ENCODE measurements around the gene PRDM15.

The PRDM15 gene, protein sequence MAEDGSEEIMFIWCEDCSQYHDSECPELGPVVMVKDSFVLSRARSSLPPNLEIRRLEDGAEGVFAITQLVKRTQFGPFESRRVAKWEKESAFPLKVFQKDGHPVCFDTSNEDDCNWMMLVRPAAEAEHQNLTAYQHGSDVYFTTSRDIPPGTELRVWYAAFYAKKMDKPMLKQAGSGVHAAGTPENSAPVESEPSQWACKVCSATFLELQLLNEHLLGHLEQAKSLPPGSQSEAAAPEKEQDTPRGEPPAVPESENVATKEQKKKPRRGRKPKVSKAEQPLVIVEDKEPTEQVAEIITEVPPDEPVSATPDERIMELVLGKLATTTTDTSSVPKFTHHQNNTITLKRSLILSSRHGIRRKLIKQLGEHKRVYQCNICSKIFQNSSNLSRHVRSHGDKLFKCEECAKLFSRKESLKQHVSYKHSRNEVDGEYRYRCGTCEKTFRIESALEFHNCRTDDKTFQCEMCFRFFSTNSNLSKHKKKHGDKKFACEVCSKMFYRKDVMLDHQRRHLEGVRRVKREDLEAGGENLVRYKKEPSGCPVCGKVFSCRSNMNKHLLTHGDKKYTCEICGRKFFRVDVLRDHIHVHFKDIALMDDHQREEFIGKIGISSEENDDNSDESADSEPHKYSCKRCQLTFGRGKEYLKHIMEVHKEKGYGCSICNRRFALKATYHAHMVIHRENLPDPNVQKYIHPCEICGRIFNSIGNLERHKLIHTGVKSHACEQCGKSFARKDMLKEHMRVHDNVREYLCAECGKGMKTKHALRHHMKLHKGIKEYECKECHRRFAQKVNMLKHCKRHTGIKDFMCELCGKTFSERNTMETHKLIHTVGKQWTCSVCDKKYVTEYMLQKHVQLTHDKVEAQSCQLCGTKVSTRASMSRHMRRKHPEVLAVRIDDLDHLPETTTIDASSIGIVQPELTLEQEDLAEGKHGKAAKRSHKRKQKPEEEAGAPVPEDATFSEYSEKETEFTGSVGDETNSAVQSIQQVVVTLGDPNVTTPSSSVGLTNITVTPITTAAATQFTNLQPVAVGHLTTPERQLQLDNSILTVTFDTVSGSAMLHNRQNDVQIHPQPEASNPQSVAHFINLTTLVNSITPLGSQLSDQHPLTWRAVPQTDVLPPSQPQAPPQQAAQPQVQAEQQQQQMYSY

DNA sequence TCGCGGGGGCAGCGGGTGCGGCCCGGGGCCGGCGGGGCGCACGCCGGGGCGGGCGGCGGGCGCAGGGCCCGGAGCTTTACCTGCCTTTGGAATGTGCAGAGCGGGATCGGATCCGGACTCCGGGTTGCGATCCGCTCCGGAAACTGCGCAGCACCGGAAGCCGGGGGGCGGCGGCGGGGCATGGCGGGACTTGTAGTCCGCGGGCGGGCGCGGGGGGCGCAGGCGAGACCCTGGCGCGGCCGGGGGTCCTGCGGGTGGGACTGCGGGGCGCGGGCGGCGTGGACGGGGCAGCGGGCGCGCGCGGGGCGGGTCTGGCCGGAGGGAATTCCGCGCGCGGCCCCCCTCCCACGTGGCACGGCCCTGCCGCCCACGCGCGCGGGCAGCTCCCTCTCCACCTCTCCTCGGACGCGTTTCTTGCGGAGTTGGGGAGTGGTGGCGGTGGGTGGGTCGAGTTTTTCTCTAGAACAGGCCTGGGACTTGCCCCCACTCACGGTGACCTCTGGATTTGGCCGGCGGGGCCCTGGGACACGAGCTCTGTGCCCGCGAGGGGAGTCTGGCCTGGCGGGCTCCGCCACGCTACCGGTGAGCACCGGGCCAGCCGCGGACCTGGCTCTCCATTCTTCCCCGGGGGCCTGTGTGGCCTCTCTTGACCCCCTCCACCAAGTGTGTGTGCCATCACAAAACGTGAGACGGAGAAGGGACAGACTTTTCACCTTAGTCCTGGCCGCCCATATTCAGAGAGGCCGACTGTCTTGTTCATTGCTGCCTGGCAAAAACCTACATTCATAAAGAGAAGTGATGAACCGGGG is at the start of gene PRDM15:
TSS of gene PRDM15 (minus strand) at position 155 of the 809 bp plus-strand sequence. CDS start 18,981 bp downstream, outside the sequence.
- H3K27me3 ChIP-seq (ENCODE audit: low read depth): no peaks in the 10 kb centered on the region
- DNase-seq (ENCODE audit: low spot score in 2 of 2): peak; percentile 53 to 88
- in situ Hi-C loops (cut with MboI; ENCODE audit: low sequenced_read_pairs): no loop called here
- peaks cover 9% of the 10 kb centered on the region for H3K4me1 ChIP-seq
- peak within 1 kb of the TSS; percentile 69 for H3K4me3 ChIP-seq
- H3K36me3 ChIP-seq (replicated peaks): no peaks in the 10 kb centered on the region
- H3K9me3 ChIP-seq: no peaks in the 10 kb centered on the region

DNA sequence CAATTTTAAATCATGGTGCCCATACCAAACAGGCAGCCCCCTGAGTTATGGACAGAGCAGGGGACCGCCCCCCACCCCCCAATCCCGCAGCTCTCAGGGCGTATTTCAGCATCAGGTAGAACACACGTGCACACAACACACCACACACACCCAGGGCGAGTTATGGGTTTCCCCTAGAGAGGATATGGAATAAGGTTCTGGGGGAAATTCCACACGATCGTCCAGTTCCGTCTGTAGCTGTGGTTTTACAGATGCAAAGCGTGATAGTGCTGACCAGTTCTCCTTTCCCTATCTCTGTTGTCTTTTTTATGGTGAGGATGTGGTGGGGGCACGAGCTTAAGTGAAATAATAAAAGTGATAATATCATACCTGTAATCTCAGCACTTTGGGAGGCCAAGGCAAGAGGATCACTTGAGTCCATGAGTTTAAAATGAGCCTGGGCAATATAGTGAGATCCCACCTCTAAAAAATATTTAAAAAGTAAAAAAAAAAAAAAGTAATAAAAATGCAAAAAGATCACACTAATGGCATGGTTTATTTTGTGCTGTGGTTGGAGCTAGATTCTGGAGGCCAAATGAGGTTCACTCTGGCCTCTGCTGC is 49.6 kb upstream of the PRDM15 start:
- DNase-seq (ENCODE audit: low spot score in 2 of 2): no peak
- in situ Hi-C loops (cut with MboI; ENCODE audit: low sequenced_read_pairs): no loop called here
- H3K4me3 ChIP-seq: no peak overlapping the region
- no peaks in the 10 kb centered on the region for H3K4me1 ChIP-seq
- H3K27me3 ChIP-seq (ENCODE audit: low read depth): no peaks in the 10 kb centered on the region
- H3K36me3 ChIP-seq (replicated peaks): no peaks in the 10 kb centered on the region
- no peaks in the 10 kb centered on the region for H3K9me3 ChIP-seq

DNA sequence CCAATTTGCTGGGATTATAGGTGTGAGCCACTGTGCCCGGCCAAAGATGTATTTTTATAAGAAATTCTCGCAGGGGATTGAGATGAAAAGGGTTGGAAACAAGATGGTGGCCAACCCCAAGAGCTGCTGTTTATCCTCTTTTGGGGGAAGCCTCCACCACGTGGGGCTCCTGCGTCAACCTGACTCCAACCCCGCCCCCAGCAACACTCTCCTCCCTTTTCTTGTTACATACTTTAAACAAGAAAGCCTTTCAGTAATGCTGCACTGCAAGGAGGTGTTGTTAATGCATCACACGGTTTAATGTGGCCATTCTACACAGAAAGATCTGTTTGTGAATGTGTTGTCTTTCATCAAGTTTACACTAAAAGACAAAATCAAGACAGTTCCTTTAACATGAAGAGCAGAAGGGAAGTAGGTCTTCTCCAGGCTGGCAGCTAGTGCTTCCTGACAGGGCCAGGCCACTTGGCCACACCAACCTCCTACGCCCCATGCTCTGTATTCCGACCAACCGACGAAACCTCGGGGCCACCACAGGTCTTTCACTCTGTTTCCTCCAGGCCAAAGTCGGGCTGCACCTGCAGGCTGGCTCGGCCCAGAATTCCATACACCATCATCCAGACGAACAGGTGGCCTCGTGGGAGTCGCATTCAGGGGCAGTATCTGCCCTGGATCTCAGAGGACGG is 48.7 kb upstream of the PRDM15 start:
- in situ Hi-C loops (cut with MboI; ENCODE audit: low sequenced_read_pairs): no loop called here
- no peaks in the 10 kb centered on the region for H3K36me3 ChIP-seq (replicated peaks)
- no peak overlapping the region for H3K4me3 ChIP-seq
- H3K9me3 ChIP-seq: no peaks in the 10 kb centered on the region
- no peak for DNase-seq (ENCODE audit: low spot score in 2 of 2)
- H3K4me1 ChIP-seq: no peaks in the 10 kb centered on the region
- H3K27me3 ChIP-seq (ENCODE audit: low read depth): no peaks in the 10 kb centered on the region

DNA sequence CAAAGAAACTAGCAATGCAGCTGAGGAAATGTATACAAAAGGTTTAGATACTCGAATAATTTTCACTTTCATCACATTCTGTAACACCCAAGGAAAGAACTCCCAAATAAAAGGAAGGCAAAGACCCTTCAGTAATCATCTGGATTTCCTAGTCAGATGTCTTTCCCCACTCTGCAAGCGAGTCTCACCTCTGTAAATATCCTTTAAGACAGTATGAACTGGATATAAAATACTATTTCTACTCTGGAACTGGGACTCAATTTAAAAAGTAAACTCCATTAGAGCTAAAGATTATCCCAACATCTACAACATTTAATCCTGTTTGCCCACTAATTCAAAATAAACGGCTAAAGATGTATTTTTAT is 47.6 kb upstream of the PRDM15 start:
- in situ Hi-C loops (cut with MboI; ENCODE audit: low sequenced_read_pairs): no loop called here
- Histone ChIP-seq H3K36me3 (replicated peaks) (no peaks in the 10 kb centered on the region), H3K9me3 (no peaks in the 10 kb centered on the region), H3K4me3 (no peak overlapping the region), H3K27me3 (ENCODE audit: low read depth) (no peaks in the 10 kb centered on the region), H3K4me1 (no peaks in the 10 kb centered on the region)
- no peak for DNase-seq (ENCODE audit: low spot score in 2 of 2)

DNA sequence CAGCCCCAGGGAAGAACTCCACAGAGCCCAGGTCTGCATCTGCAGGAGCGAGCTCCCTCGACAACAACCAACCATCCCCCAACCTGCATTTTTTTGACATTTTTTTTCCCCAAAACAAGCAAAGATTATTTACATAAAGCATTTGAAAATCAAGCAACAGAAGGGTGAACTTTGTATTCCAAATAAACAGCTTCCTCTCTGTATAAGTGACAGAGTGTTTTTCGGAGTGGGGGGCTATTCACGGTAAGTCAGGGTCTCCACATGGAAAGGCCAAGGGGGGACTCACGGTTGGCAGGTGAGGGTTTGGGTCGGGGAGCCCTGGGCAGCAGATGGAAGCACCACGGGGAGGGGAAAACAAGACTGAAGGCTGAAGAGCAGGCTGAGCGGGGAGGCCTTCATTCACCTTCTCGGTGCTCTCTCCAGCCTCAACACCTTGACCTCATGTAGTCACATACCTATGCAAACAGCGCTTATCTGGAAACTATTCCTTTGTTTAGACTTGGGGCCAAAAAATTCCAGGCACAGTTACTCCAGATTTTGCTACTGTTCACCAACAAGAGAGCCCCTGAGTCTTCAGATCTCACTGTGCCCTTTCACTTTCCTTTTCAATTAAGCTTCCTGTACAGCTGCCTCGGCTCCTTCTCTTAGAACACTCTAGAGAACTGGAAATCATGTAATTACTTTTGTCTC is 47.1 kb upstream of the PRDM15 start:
- H3K36me3 ChIP-seq (replicated peaks): no peaks in the 10 kb centered on the region
- H3K9me3 ChIP-seq: no peaks in the 10 kb centered on the region
- H3K4me1 ChIP-seq: no peaks in the 10 kb centered on the region
- DNase-seq (ENCODE audit: low spot score in 2 of 2): no peak
- in situ Hi-C loops (cut with MboI; ENCODE audit: low sequenced_read_pairs): no loop called here
- H3K27me3 ChIP-seq (ENCODE audit: low read depth): no peaks in the 10 kb centered on the region
- H3K4me3 ChIP-seq: no peak overlapping the region

DNA sequence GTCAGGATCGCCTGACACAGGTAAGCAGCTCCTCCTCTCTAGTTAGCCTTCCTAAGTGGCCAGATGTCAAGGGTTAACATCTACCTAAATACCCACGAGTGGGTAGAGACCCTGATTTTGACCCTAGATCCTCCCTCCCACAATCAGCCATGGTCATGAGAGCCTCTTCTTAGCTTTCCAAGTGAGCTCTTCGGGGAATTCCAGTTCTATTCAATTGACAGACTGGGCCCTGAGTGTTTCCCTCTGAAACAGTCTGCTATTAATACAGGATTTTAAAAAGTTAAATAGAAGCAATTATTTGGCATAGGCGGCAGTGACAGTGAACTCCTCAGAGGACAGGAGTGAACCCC is 46.6 kb upstream of the PRDM15 start:
- Histone ChIP-seq H3K4me3 (no peak overlapping the region), H3K9me3 (no peaks in the 10 kb centered on the region), H3K36me3 (replicated peaks) (no peaks in the 10 kb centered on the region), H3K4me1 (no peaks in the 10 kb centered on the region), H3K27me3 (ENCODE audit: low read depth) (no peaks in the 10 kb centered on the region)
- DNase-seq (ENCODE audit: low spot score in 2 of 2): no peak
- in situ Hi-C loops (cut with MboI; ENCODE audit: low sequenced_read_pairs): no loop called here

DNA sequence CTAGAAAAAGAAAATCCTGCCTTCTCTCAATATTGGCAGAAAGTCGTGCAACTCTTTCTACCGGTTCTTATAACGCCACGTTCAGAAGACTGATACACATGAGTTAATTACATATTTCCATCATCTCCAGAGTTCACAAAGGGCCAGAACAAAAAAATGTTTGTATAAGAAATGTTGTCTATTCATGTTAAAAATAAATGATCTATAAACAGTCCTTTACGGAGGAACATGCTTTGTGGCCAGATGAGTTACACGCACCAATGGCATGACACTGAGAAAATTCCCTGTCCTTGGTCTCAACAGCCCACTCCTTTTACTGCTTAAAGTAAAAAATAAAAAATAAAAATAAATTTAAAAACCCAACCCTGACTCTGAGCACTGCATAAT is 45.2 kb upstream of the PRDM15 start:
- H3K9me3 ChIP-seq: no peaks in the 10 kb centered on the region
- no peak for DNase-seq (ENCODE audit: low spot score in 2 of 2)
- H3K4me3 ChIP-seq: no peak overlapping the region
- in situ Hi-C loops (cut with MboI; ENCODE audit: low sequenced_read_pairs): no loop called here
- no peaks in the 10 kb centered on the region for H3K36me3 ChIP-seq (replicated peaks)
- H3K27me3 ChIP-seq (ENCODE audit: low read depth): no peaks in the 10 kb centered on the region
- no peaks in the 10 kb centered on the region for H3K4me1 ChIP-seq

DNA sequence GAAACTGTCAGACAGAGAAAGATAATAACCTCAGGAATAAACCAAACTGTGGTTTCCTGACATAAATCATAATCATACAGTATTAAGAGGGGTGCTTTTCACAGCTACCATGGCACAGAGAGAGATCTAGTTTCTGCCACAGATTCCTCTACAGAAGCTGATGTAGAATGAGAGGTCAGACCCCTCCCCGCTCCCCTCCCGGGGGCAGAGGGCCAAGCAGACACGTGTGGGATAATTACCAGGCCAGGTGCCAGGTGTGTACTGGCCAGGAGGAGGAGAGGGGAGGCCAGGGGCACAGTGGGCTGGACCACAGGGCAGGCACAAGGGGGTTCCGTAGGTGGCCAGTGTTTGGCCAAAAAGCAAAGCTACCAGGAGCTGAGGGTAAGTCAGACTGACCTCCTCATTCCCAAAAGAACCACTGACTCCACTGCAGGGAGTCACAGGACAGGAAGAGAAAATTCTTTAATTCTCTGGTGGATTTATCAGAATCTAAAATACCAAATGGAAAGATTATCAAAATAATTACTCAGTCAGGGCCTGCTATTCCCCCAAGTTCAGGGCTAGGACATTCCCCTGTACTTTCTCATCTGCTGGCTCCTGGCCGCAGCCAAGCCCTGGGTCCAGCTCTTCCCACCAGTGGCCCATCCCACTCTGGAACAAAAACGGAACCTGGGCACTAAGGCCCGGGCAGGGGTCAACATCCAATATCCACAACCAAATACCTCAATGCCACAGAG is 44.7 kb upstream of the PRDM15 start:
- no peaks in the 10 kb centered on the region for H3K4me1 ChIP-seq
- H3K36me3 ChIP-seq (replicated peaks): no peaks in the 10 kb centered on the region
- H3K9me3 ChIP-seq: no peaks in the 10 kb centered on the region
- no peak for DNase-seq (ENCODE audit: low spot score in 2 of 2)
- no peak overlapping the region for H3K4me3 ChIP-seq
- no peaks in the 10 kb centered on the region for H3K27me3 ChIP-seq (ENCODE audit: low read depth)
- in situ Hi-C loops (cut with MboI; ENCODE audit: low sequenced_read_pairs): no loop called here

DNA sequence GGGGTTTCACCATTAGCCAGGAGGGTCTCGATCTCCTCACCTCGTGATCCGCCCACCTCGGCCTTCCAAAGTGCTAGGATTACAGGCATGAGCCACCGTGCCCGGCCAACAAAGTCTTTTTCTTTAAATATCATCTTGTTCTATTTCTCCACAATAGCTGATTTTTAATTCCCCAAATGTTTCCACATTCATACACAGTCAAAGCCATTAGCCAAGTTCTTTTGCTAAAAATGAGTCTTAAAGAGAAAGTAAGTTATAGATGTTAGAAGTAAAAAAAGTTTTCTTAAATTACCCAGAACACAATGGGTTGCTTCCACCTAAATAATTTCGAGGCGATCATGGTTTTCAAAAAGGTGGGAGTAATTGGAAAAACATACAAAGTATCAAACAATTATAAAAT is 44.0 kb upstream of the PRDM15 start:
- Histone ChIP-seq H3K9me3 (no peaks in the 10 kb centered on the region), H3K36me3 (replicated peaks) (no peaks in the 10 kb centered on the region), H3K4me3 (no peak overlapping the region), H3K27me3 (ENCODE audit: low read depth) (no peaks in the 10 kb centered on the region), H3K4me1 (no peaks in the 10 kb centered on the region)
- in situ Hi-C loops (cut with MboI; ENCODE audit: low sequenced_read_pairs): no loop called here
- no peak for DNase-seq (ENCODE audit: low spot score in 2 of 2)

DNA sequence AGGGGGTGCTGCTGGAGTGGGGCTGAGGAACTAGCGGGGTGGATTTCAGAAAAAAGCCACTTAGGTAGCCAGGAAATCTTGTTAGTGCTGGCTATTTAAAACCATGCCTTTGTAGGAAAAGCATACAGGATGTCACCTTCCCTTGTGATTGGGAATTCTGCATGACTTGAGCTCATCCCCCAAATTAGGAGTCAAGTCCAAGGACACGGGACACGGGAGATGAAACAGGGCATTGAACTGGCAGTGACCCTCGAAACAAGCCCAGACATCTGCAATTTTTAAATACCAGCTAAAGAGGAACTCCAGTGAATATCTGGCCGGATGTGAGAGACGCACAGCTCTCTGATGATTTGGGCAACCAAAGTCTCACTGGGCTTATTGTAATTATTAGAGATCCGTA is 41.9 kb upstream of the PRDM15 start:
- Histone ChIP-seq H3K9me3 (no peaks in the 10 kb centered on the region), H3K4me3 (no peak overlapping the region), H3K27me3 (ENCODE audit: low read depth) (no peaks in the 10 kb centered on the region), H3K36me3 (replicated peaks) (peaks cover 18% of the 10 kb centered on the region), H3K4me1 (no peaks in the 10 kb centered on the region)
- DNase-seq (ENCODE audit: low spot score in 2 of 2): no peak
- in situ Hi-C loops (cut with MboI; ENCODE audit: low sequenced_read_pairs): no loop called here

DNA sequence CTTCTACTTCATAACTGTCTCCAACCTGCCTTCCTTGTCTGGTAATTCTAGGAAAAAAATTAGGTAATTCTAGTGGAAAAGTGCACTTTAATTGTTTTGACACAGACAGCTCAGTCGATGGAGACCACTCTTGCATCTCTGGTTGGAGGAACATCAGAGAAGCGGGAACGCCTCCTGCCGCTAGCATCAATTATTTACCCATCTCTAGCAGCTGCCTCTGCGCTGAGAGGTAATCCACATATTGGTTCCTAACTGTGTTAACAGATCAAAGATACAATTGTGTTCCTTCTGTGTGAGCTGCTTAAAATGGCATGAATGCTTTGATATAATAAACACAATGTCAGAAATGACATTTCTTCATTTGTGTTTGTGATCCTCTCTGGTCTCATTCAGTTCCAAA is 41.3 kb upstream of the PRDM15 start:
- Histone ChIP-seq H3K27me3 (ENCODE audit: low read depth) (no peaks in the 10 kb centered on the region), H3K36me3 (replicated peaks) (peaks cover 22% of the 10 kb centered on the region), H3K4me1 (no peaks in the 10 kb centered on the region), H3K9me3 (no peaks in the 10 kb centered on the region), H3K4me3 (no peak overlapping the region)
- in situ Hi-C loops (cut with MboI; ENCODE audit: low sequenced_read_pairs): no loop called here
- DNase-seq (ENCODE audit: low spot score in 2 of 2): no peak
